Measurements from ENCODE around the gene APLP2. TPM values are rescaled to one million over a fixed set of nuclear protein-coding genes. Genes with fewer than 3 reads are reported as not detected.

The APLP2 gene
- total and polyA plus RNA-seq, 2 of the 13 experiments (the other 11 are each of a cell fraction or from before 2014, with no cell fraction given): 315 to 594 TPM

GRCh38 chr11:130163346-130164220 is 93.9 kb downstream of the APLP2 start (continued):
- TF ChIP-seq ZNF687 (CRISPR knock-in tag; IDR thresholded peaks at IDR 0.05) (peak; percentile 99), ZNF879 (CRISPR knock-in tag; IDR thresholded peaks at IDR 0.05) (no peak), MZF1 (CRISPR knock-in tag; IDR thresholded peaks at IDR 0.05; ENCODE audit: borderline replicate concordance) (no peak), FOXA1 (IDR thresholded peaks at IDR 0.05) (no peak), FOXA1 (CRISPR knock-in tag; IDR thresholded peaks at IDR 0.05) (no peak), MED13 (CRISPR knock-in tag; IDR thresholded peaks at IDR 0.05) (no peak), ZNF598 (CRISPR knock-in tag; IDR thresholded peaks at IDR 0.05; ENCODE audit: borderline replicate concordance) (peak; percentile 20; the same call in 1 of the 2 replicates), THRA (CRISPR knock-in tag; IDR thresholded peaks at IDR 0.05; ENCODE audit: borderline replicate concordance) (no peak), RCOR2 (CRISPR knock-in tag; IDR thresholded peaks at IDR 0.05) (no peak), JUND (CRISPR knock-in tag; IDR thresholded peaks at IDR 0.05) (no peak), ISL2 (CRISPR knock-in tag; IDR thresholded peaks at IDR 0.05) (peak; percentile 39; the same call in 1 of the 2 replicates), HDAC2 (CRISPR knock-in tag; IDR thresholded peaks at IDR 0.05) (no peak), ZBTB39 (CRISPR knock-in tag; IDR thresholded peaks at IDR 0.05) (no peak), ONECUT2 (CRISPR knock-in tag; IDR thresholded peaks at IDR 0.05) (no peak), ZBTB10 (CRISPR knock-in tag; IDR thresholded peaks at IDR 0.05; ENCODE audit: borderline replicate concordance) (no peak)

Data from HepG2 (cell line).